HG03520 (cell line): ENCODE measurements around the gene SMIM10.
A peak's percentile ranks its signal among the peaks of the same experiment; 100 is the strongest.
"Not testable (repeated sequence)": the region's sequence is repeated elsewhere in the genome, so short reads cannot be mapped to it uniquely, and the experiment has no call there.

Experiments
- ATAC-seq: cut with Tn5 transposase; IDR thresholded peaks from one replicate; pipeline ENCODE4 v1.9.1; 2021; ENCODE audit warnings: mild to moderate bottlenecking, moderate library complexity; ENCODE audit not compliant: unreplicated experiment

Gene SMIM10

GRCh38 chrX:134990801-134991481, at the start of gene SMIM10:
Gene SMIM10 (plus strand): TSS chrX:134990991. CDS start chrX:134991096, 105 bp downstream.
- no peak for ATAC-seq

GRCh38 chrX:134946364-134946763, 44.4 kb upstream of the SMIM10 start:
- not testable (repeated sequence) for ATAC-seq

- no peak for ATAC-seq
These were observed 42.2 kb upstream of the SMIM10 start for GRCh38 chrX:134948333-134949241.

- ATAC-seq = no peak
These were observed 41.5 kb upstream of the SMIM10 start for GRCh38 chrX:134949271-134949670.

- ATAC-seq = no peak
These were observed 33.0 kb upstream of the SMIM10 start for GRCh38 chrX:134957836-134958235.

GRCh38 chrX:134960366-134960765, 30.4 kb upstream of the SMIM10 start:
- ATAC-seq = not testable (repeated sequence)

GRCh38 chrX:134963041-134963440, 27.8 kb upstream of the SMIM10 start:
- ATAC-seq = no peak

GRCh38 chrX:134969726-134970125, 21.1 kb upstream of the SMIM10 start:
- no peak for ATAC-seq

GRCh38 chrX:134971926-134972325, 18.9 kb upstream of the SMIM10 start:
- no peak for ATAC-seq

GRCh38 chrX:134975516-134975915, 15.3 kb upstream of the SMIM10 start:
- no peak for ATAC-seq

- no peak for ATAC-seq
These were observed 8.9 kb upstream of the SMIM10 start for GRCh38 chrX:134981910-134982309.

- no peak for ATAC-seq
These were observed 8.0 kb upstream of the SMIM10 start for GRCh38 chrX:134982748-134983147.

- no peak for ATAC-seq
These were observed 5.3 kb upstream of the SMIM10 start for GRCh38 chrX:134985479-134985878.

GRCh38 chrX:134990475-134990800, 353 bp upstream of the SMIM10 start:
- ATAC-seq = no peak

- no peak for ATAC-seq
These were observed 6.9 kb downstream of the SMIM10 start for GRCh38 chrX:134997646-134998045.

GRCh38 chrX:134998246-134998645, 7.5 kb downstream of the SMIM10 start:
- ATAC-seq = no peak

- ATAC-seq = no peak
These were observed 8.7 kb downstream of the SMIM10 start for GRCh38 chrX:134999469-134999868.

GRCh38 chrX:135000516-135000915, 9.7 kb downstream of the SMIM10 start:
- no peak for ATAC-seq

GRCh38 chrX:135003876-135004623, 13.3 kb downstream of the SMIM10 start:
- ATAC-seq = peak; percentile 87

GRCh38 chrX:135006187-135006586, 15.4 kb downstream of the SMIM10 start:
- no peak for ATAC-seq

GRCh38 chrX:135009057-135009610, 18.3 kb downstream of the SMIM10 start:
- ATAC-seq = no peak
